DND-41 (cell line): Measurements from ENCODE around the gene HIGD1B.

Experiments
- ATAC-seq: fragments of 200-7000 bp; cut with Tn5 transposase; 3 replicates; pipeline ENCODE4 v1.9.1; 2021; ENCODE audit warnings: low read depth; ENCODE audit not compliant: insufficient read depth
- DNase-seq: peaks from one replicate; pipeline ENCODE4 v3.0.0-alpha.2; 2020
- H2AFZ ChIP-seq: 2 replicates; pipeline ENCODE4 v1.6.0; 2012; ENCODE audit warnings: low read depth, low read length
- H3K27ac ChIP-seq: 2 replicates; pipeline ENCODE4 v1.5.1; 2012; ENCODE audit warnings: low read length, inconsistent platforms
- H3K27me3 ChIP-seq: fragments of 200-600 bp; sonication (generic); 2 replicates; pipeline ENCODE4 v1.6.0; 2012; ENCODE audit warnings: low read length, mild to moderate bottlenecking, inconsistent platforms; ENCODE audit not compliant: insufficient read depth, poor library complexity
- H3K36me3 ChIP-seq: 2 replicates; pipeline ENCODE4 v1.5.1; 2012; ENCODE audit warnings: low read length, inconsistent platforms; ENCODE audit not compliant: insufficient read depth
- H3K4me1 ChIP-seq: 2 replicates; pipeline ENCODE4 v1.5.1; 2012; ENCODE audit warnings: mild to moderate bottlenecking, low read length; ENCODE audit not compliant: insufficient read depth
- H3K4me2 ChIP-seq: 2 replicates; pipeline ENCODE4 v1.6.0; 2012; ENCODE audit warnings: mild to moderate bottlenecking, moderate library complexity, low read length, inconsistent platforms; ENCODE audit not compliant: insufficient read depth
- H3K4me3 ChIP-seq, 2 experiments: fragments of 200-600 bp in 1 of 2; shearing (Covaris generic) in 1 of 2; 2 replicates each; pipeline ENCODE4 v1.5.1; 2012 to 2016; ENCODE audit warnings: inconsistent platforms in 2 of 2, low read length in 2 of 2, mild to moderate bottlenecking in 2 of 2, low read depth in 1 of 2, moderate library complexity in 1 of 2
- H3K79me2 ChIP-seq: 2 replicates; pipeline ENCODE4 v1.6.0; 2012; ENCODE audit warnings: low read length, inconsistent platforms; ENCODE audit not compliant: insufficient read depth
- H3K9ac ChIP-seq: 2 replicates; pipeline ENCODE4 v1.6.0; 2012; ENCODE audit warnings: low read depth, mild to moderate bottlenecking, inconsistent platforms, low read length, moderate library complexity
- H3K9me3 ChIP-seq: 2 replicates; pipeline ENCODE4 v1.5.1; 2012; ENCODE audit warnings: low read length, moderate library complexity, mild to moderate bottlenecking, inconsistent platforms; ENCODE audit not compliant: insufficient read depth, severe bottlenecking
- H4K20me1 ChIP-seq: 2 replicates; pipeline ENCODE4 v1.6.0; 2012; ENCODE audit warnings: low read length; ENCODE audit not compliant: insufficient read depth
- EZH2 ChIP-seq: IDR thresholded peaks from 3 replicates; pipeline ENCODE4 v1.6.1; 2012; ENCODE audit warnings: borderline replicate concordance, low read depth, mild to moderate bottlenecking, moderate library complexity, low read length, inconsistent platforms; ENCODE audit not compliant: severe bottlenecking
- TF ChIP-seq, protein P1 (sequence below): IDR thresholded peaks from 2 replicates; pipeline ENCODE4 v1.5.1; 2012; ENCODE audit warnings: borderline replicate concordance, low read length, moderate library complexity, mild to moderate bottlenecking; ENCODE audit not compliant: poor library complexity, severe bottlenecking; ENCODE audit errors: extremely low read depth

HIGD1B gene

DNA sequence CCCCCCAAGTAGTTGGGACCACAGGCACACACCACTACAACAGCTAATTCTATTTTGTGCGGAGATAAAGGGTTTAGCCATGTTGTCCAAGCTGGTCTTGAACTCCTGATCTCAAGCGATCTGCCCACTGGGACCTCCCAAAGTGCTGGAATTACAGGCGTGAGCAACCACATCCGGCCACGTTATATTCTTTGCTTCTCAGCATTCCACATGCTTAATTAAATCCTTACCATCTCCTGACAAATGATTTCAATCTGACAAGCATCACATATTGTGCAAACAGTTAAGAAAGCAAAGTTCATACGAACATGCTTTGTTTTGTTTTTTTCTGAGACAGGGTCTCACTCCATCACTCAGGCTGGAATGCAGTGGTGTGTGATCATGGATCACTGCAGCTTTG, 18.2 kb downstream of the HIGD1B start:
- Histone ChIP-seq H3K36me3 (peaks cover 88% of the 10 kb centered on the region), H3K27me3 (no peaks in the 10 kb centered on the region), H3K4me3 (no peak overlapping the region), H3K9me3 (no peaks in the 10 kb centered on the region), H3K4me1 (no peaks in the 10 kb centered on the region), H3K9ac (no peak overlapping the region), H3K79me2 (no peaks in the 10 kb centered on the region), H3K4me2 (no peak overlapping the region), H4K20me1 (peaks cover 10% of the 10 kb centered on the region; the same call in 1 of the 2 replicates), H2AFZ (no peak overlapping the region), H3K27ac (no peak overlapping the region)
- no peak for DNase-seq
- ATAC-seq = no peak
- TF ChIP-seq EZH2 = no peak
- TF ChIP-seq, protein P1, sequence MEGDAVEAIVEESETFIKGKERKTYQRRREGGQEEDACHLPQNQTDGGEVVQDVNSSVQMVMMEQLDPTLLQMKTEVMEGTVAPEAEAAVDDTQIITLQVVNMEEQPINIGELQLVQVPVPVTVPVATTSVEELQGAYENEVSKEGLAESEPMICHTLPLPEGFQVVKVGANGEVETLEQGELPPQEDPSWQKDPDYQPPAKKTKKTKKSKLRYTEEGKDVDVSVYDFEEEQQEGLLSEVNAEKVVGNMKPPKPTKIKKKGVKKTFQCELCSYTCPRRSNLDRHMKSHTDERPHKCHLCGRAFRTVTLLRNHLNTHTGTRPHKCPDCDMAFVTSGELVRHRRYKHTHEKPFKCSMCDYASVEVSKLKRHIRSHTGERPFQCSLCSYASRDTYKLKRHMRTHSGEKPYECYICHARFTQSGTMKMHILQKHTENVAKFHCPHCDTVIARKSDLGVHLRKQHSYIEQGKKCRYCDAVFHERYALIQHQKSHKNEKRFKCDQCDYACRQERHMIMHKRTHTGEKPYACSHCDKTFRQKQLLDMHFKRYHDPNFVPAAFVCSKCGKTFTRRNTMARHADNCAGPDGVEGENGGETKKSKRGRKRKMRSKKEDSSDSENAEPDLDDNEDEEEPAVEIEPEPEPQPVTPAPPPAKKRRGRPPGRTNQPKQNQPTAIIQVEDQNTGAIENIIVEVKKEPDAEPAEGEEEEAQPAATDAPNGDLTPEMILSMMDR = no peak

DNA sequence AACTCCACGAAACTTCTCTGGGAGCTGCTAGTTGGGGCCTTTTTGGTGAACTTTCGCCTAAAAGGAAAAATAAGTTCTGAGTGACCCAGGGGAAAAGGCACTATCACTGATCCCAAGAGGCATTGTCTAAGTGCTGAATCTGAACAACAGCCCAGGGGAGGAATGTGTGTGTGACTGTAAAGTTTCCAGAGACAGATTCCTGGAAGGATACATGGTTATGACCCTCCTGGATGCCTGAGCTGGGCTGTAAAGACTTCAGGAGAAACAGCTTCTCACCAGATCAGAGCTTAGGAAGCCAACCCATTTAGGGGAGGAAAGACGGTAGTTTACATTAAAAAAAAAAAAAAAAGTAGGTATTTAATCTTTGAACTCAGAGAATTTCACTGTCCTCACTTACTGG, 20.2 kb downstream of the HIGD1B start:
- Histone ChIP-seq H3K79me2 (no peaks in the 10 kb centered on the region), H3K4me2 (no peak overlapping the region), H3K36me3 (peaks cover 88% of the 10 kb centered on the region), H3K4me3 (no peak overlapping the region), H3K9ac (no peak overlapping the region), H3K27me3 (no peaks in the 10 kb centered on the region), H3K9me3 (no peaks in the 10 kb centered on the region), H3K27ac (no peak overlapping the region), H2AFZ (no peak overlapping the region), H3K4me1 (no peaks in the 10 kb centered on the region), H4K20me1 (peaks cover 14% of the 10 kb centered on the region)
- DNase-seq = no peak
- no peak for ATAC-seq
- no peak for TF ChIP-seq EZH2
- TF ChIP-seq, protein P1 = no peak

GRCh38 chr17:44871556-44871955, 23.9 kb downstream of the HIGD1B start:
- H3K27ac ChIP-seq = no peak overlapping the region
- DNase-seq (no peak), ATAC-seq (no peak)
- TF ChIP-seq, protein P1 = no peak
- no peak for TF ChIP-seq EZH2
- no peaks in the 10 kb centered on the region for H3K9me3 ChIP-seq
- H3K4me1 ChIP-seq = no peaks in the 10 kb centered on the region
- peaks cover 86% of the 10 kb centered on the region for H3K36me3 ChIP-seq
- H4K20me1 ChIP-seq = peaks cover 8% of the 10 kb centered on the region; the same call in 1 of the 2 replicates
- no peak overlapping the region for H2AFZ ChIP-seq
- no peak overlapping the region for H3K4me2 ChIP-seq
- no peaks in the 10 kb centered on the region for H3K27me3 ChIP-seq
- no peaks in the 10 kb centered on the region for H3K79me2 ChIP-seq
- no peak overlapping the region for H3K4me3 ChIP-seq
- H3K9ac ChIP-seq = no peak overlapping the region

- ATAC-seq (no peak), DNase-seq (no peak)
- H3K9me3 ChIP-seq = no peaks in the 10 kb centered on the region
- no peaks in the 10 kb centered on the region for H3K79me2 ChIP-seq
- peaks cover 8% of the 10 kb centered on the region; the same call in 1 of the 2 replicates for H4K20me1 ChIP-seq
- no peak overlapping the region for H3K4me3 ChIP-seq
- peaks cover 88% of the 10 kb centered on the region for H3K36me3 ChIP-seq
- H3K4me2 ChIP-seq = no peak overlapping the region
- no peak overlapping the region for H3K9ac ChIP-seq
- no peaks in the 10 kb centered on the region for H3K27me3 ChIP-seq
- TF ChIP-seq EZH2 = no peak
- TF ChIP-seq, protein P1 = no peak
- H3K4me1 ChIP-seq = no peaks in the 10 kb centered on the region
- H2AFZ ChIP-seq = no peak overlapping the region
- H3K27ac ChIP-seq = no peak overlapping the region
Observed at GRCh38 chr17:44872131-44872768, 24.6 kb downstream of the HIGD1B start.
